ENCODE results near the gene COL13A1. TPM values are rescaled to one million over a fixed set of nuclear protein-coding genes. Genes with fewer than 3 reads are reported as not detected.

COL13A1 gene
- total RNA-seq, 1 donor from 2014 or later = 5.3 TPM

- DNase-seq = no peak
These were observed 172.9 kb downstream of the COL13A1 start for GRCh38 chr10:69974551-69975155.

- DNase-seq = no peak
These were observed 175.3 kb downstream of the COL13A1 start for GRCh38 chr10:69976795-69977546.

- DNase-seq = no peak
These were observed 177.5 kb downstream of the COL13A1 start for GRCh38 chr10:69979174-69979573.

- DNase-seq = no peak
These were observed 179.0 kb downstream of the COL13A1 start for GRCh38 chr10:69980672-69981071.

- DNase-seq = no peak
These were observed 186.4 kb downstream of the COL13A1 start for GRCh38 chr10:69988094-69988493.

GRCh38 chr10:69991151-69991550 lies 189.4 kb downstream of the COL13A1 start:
- DNase-seq = no peak

GRCh38 chr10:69994262-69994661 lies 192.6 kb downstream of the COL13A1 start:
- peak; percentile 62 for DNase-seq

GRCh38 chr10:69996611-69997010 lies 194.9 kb downstream of the COL13A1 start:
- DNase-seq = no peak

- DNase-seq = no peak
These were observed 198.6 kb downstream of the COL13A1 start for GRCh38 chr10:70000262-70000661.

GRCh38 chr10:70007116-70007820 lies 205.6 kb downstream of the COL13A1 start:
- no peak for DNase-seq

Other genes starting within 250 kb of the COL13A1 start
- gene NEUROG3, start 228.5 kb upstream of the COL13A1 start, total RNA-seq = not detected in 2 replicates
- not detected in 2 replicates for gene FAM241B, start 171.7 kb upstream of the COL13A1 start, total RNA-seq

All from dermis blood vessel endothelial cell (primary cell).